GDM1 (cell line): Measurements from ENCODE around the gene POU2F1.

ENCODE experiments used
- DNase-seq: peaks from one replicate; lab custom pipeline; 2025; lab: John Stamatoyannopoulos, UW

Gene POU2F1

DNA sequence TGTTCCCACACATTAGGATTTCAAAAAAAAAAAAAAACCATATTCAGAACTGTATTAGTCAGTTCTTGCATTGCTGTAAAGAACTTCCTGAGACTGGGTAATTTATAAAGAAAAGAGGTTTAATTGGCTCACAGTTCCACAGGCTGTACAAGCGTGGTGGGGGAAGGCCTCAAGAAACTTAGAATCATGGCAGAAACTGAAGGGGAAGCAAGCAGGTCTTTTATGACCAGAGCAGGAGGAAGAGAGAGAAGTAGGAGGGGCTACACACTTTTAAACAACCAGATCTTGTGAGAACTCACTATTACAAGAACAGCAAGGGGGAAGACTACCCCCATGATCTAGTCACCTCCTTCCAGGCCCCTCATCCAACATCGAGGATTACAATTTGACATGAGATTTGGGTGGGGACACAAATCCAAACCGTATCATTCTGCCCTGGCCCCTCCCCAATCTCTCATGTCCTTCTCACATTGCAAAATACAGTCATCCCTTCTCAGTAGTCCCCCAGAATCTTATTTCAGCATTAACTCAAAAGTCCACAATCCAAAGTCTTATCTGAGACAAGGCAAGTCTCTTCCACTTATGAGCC is 51.8 kb downstream of the POU2F1 start:
- DNase-seq: no peak

GRCh38 chr1:167273027-167273800 is 52.5 kb downstream of the POU2F1 start:
- DNase-seq: peak; percentile 18

DNA sequence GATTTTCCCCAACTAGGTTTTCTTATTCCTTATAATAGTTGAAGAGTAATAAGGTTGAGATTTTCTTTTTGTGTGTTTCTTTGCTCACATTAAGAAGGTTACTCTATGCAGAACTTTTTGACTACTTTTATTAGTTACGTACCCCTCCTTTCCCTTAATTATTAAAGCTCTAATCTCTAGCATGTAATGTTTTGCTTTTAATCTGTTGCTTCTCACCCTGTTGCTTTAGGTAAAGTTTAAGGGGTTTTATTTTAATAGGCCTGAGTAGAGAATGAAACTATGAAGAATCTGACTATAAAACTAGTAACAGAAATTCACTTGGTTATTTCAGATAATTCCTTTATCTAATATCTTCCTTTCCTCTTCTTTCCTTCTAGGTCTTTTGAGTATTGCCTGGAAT is 53.4 kb downstream of the POU2F1 start:
- DNase-seq: no peak

GRCh38 chr1:167276969-167277368 is 56.3 kb downstream of the POU2F1 start:
- DNase-seq: no peak

GRCh38 chr1:167278497-167278896 is 57.8 kb downstream of the POU2F1 start:
- no peak for DNase-seq

DNA sequence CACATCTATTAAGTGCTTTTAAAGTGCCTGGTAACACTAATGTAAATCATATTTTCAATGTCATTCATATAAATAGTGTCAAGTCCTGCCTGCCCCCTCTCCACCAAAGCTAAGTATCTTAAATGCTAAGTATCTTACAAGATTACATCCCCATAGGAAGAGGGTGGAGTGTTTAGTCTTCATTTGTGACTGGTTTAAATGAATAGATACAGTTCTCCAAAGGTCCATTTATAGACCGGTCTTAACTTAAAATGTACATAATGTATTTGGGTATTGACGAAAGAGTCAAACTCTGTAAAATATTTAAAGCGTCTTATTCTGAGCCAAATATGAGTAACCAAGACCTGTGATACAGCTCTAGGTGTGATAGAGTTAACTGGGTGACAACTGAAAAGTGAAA is 60.2 kb downstream of the POU2F1 start:
- no peak for DNase-seq

DNA sequence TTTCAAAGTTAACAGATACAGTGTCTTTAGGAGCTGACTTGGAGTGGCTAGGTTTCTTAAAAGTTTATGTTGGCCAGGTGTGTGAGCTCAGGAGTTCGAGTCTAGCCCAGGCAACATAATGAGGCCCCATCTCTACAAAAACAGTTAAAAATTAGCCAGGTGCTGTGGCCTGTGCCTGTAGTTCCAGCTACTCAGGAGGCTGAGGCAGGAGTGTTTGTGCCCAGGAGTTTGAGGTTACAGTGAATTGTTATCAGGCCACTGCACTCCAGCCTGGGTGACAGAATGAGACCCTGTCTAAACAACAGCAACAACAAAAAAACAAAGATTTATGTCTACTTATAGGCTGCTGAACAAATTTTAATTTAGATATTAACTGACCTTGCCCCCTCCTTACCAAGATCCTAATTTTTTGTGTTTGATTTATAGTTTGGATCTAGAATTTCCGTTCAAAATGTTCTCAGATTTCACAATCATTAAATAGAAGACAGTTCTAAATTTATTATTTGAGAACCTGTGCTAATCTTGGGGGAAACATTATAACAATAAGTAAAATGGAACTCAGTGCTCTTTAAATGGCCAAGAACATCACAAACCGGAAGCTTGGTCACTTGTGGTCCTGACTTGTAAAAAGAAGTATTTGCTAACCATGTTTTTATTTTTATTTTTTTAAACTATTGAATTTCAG is 67.8 kb downstream of the POU2F1 start:
- DNase-seq: no peak

DNA sequence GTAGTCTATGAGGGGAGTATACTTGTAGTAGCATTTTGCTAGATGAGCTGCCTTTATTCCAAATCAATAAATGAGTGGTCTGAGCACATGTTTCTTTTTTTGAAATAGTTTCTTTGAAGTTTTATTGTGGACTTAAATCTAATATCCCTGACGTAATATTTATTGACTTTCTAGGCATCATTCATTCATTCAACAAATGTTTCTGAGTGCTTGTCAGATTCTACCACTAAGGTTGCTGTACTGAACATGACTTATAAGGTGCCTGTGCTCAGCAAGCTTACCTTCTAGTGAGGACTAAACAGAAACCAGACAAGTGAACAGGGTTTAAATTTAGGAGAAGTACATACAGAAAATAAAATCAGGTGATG is 68.4 kb downstream of the POU2F1 start:
- no peak for DNase-seq

DNA sequence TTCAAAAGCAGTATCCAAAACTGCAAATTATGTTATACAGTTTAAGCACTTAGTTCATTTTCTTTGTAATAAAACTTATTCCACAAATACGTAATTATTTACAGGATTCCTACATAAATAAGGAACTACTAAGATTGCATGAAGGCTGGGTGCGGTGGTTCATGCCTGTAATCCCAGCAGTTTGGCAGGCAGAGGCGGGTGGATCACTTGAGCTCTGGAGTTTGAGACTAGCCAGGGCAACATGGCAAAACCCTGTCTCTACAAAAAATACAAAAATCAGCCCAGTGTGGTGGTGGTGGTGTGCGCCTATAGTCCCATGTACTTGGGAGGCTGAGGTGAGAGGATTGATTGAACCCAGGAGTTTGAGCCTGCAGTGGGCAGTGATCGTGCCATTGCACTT is 69.3 kb downstream of the POU2F1 start:
- DNase-seq: no peak

DNA sequence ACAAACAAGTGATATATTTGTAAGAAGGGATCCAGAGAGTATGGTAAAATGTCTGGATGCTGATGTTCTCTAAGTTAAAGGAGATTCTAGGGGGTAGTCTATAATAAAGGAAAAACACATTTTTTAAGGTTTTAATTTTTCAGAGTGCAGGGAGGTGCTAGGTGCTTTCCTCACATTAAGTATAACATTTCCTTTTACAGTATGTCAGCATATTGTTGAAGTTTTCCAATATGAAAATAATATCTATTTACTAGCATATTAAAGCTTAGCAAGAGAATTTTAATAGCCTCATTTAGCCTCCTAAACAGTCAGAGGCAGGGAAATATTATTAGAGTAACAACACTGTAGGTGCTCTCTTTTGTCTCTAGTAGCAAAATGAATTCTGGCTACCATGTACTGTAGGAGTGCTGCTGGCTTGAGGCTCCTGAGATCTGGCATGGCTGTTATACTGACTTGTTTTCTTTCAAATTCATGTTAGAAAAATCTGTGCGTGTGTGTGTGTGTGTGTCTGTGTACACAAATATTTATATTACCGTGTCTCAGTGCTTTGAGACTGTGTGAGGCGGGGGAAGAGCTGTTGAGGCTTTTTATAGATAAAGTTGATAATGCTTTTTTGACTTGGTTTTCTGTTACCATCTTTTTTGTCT is 71.0 kb downstream of the POU2F1 start:
- no peak for DNase-seq

DNA sequence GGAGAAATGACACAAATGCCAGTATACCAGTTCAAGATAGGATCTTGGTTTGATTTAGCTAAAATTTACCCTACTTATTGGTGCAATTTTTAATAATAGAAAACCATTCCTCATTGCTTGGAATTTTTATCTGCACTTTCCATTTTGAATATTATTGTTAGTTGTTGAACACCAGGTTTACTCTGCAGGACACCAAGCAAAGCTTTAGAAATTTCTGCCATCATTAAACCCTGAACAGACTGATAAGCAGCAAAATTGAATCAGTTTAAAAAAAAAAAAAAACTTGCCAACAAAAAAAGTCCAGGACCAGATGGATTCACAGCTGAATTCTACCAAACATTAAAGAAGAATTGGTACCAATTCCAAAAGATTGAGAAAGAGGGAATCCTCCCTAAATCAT is 71.5 kb downstream of the POU2F1 start:
- DNase-seq: no peak

DNA sequence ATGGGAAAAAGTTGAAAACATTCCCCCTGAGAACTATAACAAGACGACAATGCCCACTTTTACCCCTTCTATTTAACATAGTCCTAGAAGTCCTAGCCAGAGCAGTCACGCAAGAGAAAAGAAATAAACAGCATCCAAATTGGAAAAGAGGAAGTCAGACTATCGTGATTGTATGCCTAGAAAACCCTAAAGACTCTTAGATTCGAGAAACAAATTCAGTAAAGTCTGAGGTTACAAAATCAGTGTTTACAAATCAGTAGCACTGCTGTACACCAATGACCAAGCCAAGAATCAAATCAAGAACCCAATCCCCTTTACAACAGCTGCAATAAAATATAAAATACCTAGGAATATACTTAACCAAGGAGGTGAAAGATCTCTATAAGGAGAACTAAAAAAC is 72.4 kb downstream of the POU2F1 start:
- no peak for DNase-seq

GRCh38 chr1:167294528-167294927 is 73.8 kb downstream of the POU2F1 start:
- no peak for DNase-seq

- DNase-seq: no peak
Measured at GRCh38 chr1:167297222-167298214, 76.8 kb downstream of the POU2F1 start.

DNA sequence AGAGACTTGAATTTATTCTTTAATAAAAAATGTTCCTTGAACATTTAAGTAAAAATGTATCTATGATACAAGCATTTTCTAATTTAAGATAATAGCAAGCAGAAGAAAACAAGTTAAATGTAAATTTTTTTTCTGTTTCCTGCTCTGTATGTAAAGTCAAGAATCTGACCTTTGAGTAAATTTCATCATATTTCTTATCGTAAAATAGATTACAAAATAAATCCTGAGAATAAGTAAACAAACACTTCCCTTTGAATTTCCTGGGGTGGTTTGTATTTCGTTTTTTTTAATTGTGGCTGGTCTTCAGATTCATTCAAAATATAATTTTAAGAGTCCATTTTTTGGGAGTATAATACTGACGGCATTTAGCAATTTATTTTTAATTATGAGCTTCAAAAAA is 77.6 kb downstream of the POU2F1 start:
- no peak for DNase-seq

DNA sequence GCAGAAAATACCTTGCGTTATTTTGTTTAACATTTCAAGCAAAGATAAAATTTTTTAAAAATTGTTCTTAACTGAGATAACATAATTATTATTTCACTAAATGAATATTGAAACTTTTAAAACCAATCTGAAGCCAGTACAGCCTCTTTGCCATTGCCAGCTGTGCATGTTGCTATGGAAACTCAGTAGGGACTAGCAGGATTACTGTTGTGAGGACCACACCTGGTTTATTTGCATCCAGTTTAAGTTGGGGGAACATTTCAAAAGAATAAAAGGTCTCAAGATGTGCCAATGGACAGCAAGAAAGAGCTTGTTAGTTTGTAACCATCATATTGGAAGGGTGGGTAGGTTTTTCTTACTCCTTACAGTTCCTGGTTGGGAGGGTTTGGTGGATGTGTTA is 80.7 kb downstream of the POU2F1 start:
- DNase-seq: no peak

GRCh38 chr1:167304165-167304564 is 83.5 kb downstream of the POU2F1 start:
- no peak for DNase-seq

DNA sequence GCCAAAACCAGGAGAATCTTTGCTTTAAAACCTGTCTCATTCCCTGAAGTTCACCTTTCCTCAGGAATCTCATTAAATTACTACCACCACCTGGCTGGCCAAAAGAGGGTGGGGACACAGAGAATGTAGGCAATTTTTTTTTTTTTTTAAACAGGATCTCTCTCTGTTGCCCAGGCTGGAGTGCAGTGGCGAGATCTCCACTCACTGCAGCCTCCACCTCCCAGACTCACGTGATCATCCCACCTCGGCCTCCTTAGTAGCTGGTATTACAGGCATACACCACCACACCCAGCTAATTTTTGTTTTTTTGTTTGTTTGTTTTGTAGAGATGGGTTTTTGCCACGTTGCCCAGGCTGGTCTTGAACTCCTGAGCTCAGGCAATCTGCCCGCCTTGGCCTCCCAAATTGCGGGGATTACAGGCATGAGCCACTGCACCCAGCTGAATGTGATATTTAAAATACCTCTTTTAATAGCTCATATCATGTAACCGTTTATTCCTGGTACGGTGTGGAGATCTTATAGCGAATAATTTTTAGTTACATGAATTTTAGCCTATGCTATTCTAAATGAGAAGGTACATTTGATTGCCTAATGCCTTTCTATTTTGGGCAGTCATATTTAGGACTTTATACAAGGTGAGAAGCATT is 84.5 kb downstream of the POU2F1 start:
- no peak for DNase-seq

- DNase-seq: no peak
Measured at GRCh38 chr1:167305706-167306277, 85.1 kb downstream of the POU2F1 start.

- no peak for DNase-seq
Measured at GRCh38 chr1:167310732-167311131, 90.0 kb downstream of the POU2F1 start.

DNA sequence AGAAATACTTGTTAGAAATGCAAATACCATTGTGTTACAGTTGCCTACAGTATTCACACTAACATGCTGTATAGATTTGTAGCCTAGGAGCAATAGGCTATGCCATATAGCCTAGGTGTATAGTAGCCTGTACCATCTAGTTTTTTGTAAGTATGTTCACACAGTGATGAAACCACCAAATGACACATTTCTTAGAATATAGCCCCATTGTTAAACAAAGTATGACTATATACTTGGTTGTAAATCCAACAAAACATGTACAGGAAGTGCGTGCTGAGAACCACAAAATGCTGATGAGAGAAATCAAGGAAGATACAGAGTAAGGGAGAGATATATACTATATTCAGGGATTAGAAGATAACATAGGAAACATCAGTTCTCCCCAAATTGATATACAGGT is 92.2 kb downstream of the POU2F1 start:
- DNase-seq: no peak
